ENCODE results near the gene PTBP3. TPM values are rescaled to one million over a fixed set of nuclear protein-coding genes. Genes with fewer than 3 reads are reported as not detected.
"Not testable (repeated sequence)": the region's sequence is repeated elsewhere in the genome, so short reads cannot be mapped to it uniquely, and the experiment has no call there.

PTBP3 gene
- polyA plus RNA-seq, 1 donor, result 16.3 TPM

DNA sequence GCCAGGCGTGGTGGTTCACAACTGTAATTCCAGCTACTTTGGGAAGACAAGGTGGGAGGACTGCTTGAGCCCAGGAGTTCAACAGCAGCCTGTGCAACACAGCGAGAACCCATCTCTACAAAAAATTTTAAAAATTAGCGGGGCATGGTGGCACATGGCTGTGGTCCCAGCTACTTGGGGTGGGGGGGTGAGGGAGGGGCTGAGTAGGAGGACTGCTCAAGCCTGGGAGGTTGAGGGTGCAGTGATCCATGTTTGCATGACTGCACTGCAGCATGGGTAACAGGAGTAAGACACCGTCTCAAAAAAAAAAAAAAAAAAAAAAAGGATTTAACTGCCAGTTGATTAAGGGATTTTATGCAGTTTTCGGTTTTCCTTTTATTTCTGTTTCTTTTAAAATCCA is 65.0 kb downstream of the PTBP3 start:
- DNase-seq, result no peak

DNA sequence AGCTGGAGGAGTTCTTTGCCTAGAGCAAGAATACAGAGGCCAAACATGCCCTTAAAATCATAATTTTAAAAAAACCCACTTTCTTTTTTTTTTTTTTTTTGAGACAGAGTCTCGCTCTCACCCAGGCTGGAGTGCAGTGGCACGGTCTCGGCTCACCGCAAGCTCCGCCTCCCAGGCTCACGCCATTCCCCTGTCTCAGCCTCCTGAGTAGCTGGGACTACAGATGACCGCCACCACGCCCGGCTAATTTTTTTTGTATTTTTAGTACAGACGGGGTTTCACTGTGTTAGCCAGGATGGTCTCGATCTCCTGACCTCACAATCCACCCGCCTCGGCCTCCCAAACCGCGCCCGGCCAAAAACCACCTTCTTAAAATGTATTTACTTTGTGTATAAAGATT is 66.3 kb downstream of the PTBP3 start:
- DNase-seq, result not testable (repeated sequence)

DNA sequence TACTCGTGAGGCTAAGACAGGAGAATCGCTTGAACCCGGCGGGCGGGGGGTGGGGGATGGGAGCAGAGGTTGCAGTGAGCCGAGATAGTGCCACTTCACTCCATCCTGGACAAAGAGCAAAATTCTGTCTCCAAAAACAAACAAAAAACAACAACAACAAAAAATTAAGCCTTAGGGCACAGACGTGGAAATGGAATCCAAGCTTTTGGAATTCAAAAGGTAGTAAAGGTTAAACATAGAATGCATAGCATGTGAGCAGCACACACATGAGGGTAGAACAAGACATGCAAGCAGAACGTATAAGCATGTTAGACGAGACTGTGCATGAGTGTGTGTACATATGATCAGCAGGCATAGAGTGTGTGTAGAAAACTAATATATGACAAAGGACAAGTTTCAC is 68.0 kb downstream of the PTBP3 start:
- no peak for DNase-seq

DNA sequence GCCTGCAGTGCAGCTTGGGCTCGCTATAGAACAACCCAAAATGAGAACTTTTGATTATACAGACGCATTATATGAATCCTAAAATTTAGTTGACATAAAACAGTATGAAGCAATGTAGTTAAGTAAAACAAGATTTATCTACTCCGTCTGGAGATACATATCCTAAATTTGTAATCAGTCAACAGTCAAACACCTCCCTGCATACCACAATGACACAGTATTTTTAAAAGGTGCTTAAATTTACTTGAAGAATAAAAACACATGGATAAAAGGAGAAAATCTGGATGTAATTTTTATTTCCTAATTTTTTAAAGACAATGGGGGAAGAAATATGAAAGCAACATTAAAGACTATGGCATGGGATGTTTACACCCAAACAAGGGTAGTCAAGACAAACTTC is 70.8 kb downstream of the PTBP3 start:
- DNase-seq, result no peak

DNA sequence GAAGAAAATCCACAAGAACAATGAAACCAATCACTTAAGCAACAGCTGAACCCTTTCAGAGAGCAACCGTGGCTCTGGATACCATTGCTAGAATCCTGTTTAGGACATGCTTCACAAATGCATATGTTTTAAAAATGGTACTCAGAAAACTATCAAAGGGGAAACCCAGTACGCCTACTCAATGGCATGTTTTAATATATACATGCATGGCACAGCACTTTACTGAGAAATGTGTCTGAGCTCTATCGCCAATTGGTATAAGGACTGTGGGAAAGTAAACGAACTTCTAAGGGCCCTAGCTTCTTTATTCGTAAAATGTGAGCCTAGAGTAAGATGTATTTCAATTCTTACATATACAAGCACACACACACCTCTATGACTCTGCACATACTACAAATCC is 72.3 kb downstream of the PTBP3 start:
- no peak for DNase-seq

DNA sequence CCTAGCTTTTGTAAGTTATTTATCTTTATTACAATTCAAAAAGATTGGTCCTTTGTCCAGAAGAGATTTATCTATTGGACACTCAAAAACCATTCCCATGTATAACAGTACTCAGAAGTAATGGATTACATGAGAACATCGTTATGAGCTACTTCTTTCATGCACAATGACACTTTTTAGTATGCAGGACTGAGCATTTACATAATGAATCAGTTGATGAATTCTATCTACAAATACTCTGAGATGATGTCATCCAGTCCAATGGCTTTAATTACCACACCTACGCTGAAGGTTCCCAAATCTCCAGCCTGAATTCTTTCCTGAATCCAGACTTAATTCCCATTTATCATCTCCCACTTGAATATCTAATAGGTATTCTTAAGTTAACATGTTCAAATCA is 75.3 kb downstream of the PTBP3 start:
- no peak for DNase-seq

DNA sequence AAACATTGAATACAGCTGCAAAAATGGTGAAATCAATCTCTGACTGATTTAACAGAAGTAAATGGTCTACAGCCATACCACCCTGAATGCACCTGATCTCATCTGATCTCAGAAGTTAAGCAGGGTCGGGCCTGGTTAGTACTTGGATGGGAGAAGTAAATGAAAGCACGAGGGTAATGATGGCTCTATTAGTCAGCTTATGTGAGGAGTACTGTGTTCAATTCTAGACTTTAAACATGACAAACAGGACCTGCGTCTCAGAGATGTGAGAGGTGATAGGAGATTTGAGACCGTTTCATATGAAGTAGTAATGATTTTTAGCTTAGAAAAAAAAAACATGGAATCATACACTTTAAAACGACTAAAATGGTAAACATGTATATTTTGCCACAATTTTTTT is 81.2 kb downstream of the PTBP3 start:
- no peak for DNase-seq

DNA sequence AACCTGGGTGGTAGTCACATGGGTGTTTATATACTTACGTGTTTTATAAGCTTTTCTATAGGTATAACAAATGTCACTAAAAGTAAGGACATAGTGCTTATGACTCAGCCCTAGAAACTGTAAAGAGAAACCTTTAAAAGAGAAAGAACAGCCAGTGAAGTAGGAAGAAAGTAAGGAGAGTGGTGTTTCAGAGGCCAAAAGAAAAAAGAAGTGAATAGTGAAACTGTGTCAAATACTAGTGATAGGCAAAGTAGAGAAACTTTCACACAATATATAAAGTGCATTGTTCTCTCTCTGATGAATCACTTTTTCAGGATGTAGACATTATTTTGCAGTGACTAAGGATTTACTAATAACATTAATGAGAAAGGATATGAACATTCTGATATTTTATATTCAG is 84.1 kb downstream of the PTBP3 start:
- DNase-seq, result no peak

DNA sequence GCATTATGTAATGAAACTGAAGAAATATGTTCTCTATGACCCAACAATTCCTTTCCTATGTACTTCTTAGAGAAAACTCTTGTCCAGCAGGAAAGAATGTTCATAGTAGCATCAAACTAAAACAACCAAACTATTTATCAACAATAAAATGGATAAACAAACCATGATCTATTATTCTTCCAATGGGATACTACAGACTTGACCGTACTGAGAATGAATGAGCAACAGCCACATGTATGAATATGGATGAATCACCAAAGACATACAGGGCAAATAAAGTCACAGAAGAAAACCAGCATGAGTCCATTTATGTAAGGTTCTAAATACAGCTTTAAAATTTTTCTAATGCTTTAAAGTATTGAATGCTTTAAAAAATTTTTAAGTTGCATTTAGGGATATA is 84.7 kb downstream of the PTBP3 start:
- DNase-seq, result no peak

DNA sequence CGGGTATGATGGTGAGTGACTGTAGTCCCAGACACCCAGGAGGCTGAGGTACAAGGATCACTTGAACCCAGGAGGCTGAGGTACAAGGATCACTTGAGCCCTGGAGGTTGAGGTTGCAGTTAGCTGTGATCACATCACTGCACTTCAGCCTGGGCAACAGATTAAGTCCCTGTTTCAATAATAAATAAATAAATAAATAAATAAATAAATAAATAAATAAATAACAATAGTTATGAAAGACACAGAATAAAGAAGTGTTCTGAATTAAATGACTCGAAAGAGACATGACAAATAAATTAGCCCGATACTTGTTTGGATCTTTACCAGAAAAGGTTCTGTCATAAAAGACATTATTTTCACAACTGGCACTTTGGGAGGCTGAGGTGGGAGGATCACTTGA is 86.3 kb downstream of the PTBP3 start:
- DNase-seq, result no peak

DNA sequence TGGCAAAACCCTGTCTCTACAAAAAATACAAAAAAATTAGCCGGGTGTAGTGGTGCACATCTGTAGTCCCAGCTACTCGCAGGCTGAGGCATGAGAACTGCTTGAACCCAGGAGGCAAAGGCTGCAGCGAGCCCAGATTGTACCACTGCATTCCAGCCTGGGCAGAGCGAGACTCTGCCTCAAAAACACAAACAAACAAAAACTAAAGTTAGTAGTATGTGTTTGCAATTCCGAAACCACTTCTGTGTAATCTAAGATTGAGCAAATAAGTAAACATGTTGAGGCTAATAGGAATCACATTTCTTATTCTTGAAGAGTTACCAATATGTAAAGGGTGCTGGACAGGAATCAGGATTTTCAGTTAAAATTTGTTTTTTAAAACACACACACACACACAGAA is 88.3 kb downstream of the PTBP3 start:
- DNase-seq, result no peak

DNA sequence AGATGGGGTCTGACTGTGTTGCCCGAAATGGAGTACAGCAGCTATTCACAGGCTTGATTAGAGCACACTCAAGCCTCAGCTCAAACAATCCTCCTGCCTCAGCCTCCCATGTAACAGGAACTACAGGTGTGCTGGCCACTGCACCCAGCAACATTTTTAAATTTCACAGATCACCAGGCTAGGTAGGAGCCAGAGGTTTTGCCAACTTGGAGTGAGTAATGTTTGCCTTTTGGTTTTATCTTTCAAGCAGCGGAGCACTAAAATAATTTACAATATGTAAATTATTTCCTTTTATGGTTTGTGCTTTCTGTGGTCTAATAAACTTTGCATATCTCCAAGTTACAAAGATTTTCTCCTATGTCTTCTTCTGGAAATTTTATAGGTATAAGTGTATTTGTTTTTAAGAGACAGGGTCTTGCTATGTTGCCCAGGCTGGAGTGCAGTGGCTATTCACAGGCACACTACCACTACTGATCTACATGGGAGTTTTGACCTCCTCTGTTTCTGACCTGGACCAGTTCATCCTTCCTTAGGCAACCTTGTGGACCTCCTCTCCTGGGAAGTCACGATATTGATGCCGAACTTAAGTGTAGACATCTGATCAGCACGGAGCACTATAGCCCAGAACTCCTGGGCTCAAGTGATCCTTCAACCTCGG is 91.1 kb downstream of the PTBP3 start:
- no peak for DNase-seq

DNA sequence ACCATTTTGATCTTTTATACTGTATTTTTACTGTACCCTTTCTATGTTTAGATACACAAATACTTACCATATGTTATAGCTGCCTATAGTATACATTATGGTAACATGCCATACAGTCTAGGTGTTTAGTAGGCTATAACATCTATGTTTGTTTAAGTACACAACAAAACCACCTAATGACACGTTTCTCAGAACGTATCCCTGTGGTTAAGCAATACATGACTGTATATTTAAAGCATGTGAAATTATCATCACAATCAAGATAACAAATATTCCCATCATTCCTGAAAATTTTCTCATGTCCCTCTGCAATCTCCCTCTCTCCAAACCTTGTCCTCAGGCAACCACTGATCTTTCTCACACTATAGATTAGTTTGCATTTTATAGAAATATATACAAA is 91.9 kb downstream of the PTBP3 start:
- no peak for DNase-seq

DNA sequence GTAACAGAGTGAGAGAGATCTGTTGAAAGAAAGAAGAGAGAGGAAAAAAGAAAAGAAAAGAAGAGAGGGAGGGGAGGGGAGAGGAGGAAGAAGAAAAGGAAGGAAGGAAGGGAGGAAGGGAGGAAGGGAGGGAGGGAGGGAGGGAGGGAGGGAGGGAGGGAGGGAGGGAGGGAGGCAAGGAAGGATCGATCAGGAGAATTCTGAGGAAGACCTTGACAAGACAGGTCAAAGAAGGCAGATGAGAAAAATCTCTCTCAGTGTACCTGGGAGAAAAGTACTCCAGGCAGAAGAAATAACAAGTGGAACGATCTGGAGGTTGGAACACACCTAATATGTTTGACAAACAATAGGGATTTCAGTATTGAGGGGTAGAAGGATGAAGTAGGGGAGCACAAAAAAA is 93.7 kb downstream of the PTBP3 start:
- DNase-seq, result no peak

DNA sequence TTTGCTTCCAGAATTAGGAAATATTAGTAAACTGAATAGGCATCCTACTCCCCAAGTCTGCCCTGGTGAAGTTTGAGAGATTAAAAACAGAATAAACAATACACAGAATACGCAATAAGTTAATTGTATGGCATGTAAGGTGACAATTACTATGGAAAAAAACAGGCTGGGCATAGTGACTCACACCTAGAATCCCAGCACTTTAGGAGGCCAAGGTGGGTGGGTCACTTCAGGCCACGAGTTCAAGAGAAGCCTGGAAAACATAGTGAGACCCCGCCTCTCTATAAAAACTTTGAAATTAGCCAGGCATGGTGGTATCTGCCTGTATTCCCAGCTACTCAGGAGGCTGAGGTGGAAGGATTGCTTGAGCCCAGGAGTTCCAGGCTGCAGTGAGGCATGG is 94.1 kb downstream of the PTBP3 start:
- DNase-seq, result no peak

DNA sequence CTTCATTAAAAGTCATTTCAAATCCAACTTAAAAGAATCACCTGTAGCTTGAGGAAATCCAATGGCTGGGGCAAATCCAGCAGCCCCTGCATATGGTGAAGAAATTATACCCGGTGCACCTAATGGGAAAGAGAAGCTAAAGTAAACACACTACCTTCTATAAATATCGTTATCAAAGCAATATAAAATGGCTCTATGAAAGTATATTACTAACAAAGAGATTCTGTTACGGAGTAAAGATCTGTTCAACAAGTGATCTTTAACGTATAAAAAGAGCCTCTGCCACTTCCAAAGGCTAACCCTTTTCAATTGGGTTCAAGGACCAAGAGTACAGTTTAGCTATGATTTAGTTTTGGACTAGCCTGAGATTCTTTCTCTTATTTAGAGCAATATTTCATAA is 98.6 kb downstream of the PTBP3 start:
- no peak for DNase-seq

DNA sequence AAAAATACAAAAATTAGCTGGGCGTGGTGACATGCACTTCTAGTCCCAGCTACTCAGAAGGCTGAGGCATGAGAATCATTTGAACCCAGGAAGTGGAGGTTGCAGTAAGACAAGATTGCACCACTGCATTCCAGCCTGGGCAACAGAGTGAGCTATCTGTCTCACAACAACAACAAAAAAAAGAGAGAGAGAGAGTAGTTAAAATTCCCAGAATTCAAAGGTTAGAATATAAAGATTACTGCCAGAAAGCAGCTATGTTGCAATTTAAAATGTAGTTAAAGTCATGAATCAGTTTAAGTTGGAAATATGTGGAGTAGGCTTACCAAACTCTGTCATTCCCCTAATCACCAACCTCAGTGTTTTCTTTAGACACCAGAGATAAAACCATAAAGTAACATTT is 99.7 kb downstream of the PTBP3 start:
- DNase-seq, result no peak

DNA sequence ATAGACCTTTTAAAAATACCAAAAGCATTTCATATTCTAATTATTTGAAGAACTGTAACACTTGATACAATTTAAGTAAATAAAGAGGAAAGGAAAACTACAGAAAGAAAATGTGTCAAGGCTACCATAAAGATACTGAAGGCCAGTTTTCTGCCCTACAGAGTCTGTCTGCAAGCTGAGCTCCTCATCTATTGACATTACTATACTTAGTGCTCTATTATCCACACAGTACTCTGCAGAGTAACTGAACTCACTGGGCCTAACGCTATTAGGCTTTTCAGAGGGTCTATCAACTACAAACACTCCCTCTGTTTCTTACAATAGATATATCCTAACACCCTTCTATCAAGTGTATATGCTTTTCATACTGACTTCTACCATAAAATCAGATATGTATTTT is 101.2 kb downstream of the PTBP3 start:
- DNase-seq, result no peak

DNA sequence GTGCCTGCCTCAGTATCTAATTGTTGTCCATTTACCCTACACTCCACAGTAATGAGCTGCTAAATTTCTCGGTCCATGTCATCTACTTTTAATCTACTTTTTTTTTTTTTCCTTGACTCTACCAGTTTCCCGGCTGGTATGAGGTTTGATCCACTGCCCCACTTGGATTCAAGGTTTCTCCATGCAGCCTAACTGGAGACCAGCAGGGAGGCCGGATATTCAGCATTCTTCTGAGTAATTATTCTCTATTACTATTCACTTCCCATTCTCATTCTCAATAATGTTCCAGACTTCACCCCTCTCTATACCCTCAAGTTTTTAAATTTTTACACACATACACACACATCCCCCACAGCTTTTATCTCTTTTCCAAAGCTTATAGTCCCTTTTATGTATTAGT is 107.3 kb downstream of the PTBP3 start:
- no peak for DNase-seq

DNA sequence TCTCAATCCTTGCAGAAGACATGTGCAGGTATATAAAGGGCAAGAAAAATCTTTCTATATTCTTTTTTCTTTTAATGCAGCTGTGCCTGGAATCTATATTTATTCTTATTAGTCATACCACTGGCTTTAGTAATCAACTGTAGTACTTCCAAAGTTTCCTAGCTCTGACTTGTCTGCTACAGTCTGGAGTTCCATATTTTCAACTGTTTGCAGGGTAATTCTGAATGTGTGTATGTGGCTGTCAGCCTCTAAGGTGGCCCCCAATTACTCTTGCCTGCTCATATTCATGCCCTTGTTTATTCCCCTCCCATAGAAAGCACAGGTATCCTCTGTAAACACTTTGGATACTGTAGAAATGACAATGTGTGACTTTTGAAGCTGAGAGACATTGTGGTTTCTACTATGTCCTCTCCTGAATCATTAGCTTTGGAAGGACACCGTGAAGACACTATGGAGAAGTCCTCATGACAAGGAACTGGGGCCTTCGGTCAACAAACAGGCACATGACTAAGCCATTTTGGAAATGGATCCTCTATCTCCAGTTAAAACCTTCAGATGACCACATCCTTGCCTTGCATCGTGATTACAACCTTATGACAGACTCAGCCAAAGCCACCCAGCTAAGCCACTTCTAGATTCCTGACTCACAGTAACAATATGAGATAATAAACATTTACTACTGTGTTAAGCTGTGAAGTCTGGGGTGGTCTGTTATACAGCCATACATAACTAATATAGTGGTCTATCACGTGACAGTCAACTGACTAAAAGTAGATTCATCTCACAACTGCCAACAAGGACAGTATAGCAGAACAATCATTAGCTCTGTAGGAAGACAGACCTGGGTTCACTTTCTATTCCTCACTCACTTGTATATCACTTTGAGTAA is 108.8 kb downstream of the PTBP3 start:
- no peak for DNase-seq

DNA sequence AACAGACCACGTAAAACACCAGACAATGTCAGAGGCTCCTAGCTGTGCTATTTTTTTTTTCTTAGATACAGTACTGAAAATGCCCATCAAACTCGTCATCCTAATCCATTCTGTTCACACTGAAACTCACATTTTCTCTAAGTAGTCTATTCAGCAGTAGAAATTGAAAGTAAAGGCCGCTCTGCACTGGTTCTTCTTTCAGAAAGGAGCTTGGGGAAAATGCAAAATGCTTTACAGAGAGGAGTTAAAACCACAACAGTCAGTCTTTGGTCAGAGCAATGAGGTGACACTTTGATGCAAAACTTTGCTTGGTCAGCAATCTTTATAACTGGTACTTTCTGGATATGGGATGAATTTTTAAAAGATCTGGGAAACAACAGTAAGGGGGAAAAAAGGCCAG is 114.5 kb downstream of the PTBP3 start:
- DNase-seq, result no peak

DNA sequence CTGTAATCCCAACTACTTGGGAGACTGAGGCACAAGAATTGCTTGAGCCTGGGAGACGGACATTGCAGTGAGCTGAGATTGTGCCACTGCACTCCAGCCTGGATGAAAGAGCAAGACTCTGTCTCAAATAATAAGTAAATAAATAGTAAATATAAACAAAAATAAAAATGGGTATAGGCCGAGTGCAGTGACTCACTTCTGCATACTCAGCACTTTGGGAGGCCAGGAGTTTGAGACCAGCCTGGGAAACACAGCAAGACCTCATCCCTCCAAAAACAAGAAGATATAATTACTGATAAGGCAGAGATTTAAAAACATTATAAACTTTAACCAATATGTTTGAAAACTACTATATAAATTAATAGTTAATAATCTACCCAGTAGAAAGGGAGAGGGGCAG is 120.5 kb downstream of the PTBP3 start:
- DNase-seq, result no peak

DNA sequence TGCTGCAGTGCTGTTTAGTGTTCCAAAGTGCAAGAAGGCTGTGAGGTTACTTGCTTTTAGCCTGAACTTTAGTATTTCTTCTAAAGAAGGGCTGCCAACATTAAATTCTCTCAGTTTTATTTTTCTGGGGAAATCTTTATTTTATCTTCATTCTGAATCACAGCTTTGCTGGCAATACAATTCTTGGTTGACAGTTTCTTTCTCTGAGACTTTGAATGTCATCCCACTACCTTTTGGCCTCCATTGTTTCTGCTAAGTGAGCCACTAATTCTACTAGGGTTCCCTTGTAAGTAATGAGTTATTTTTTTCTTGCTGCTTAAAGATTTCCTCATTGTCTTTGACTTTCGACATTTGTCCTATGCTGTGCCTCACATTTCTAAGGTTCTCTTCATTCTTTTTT is 126.0 kb downstream of the PTBP3 start:
- DNase-seq, result no peak

DNA sequence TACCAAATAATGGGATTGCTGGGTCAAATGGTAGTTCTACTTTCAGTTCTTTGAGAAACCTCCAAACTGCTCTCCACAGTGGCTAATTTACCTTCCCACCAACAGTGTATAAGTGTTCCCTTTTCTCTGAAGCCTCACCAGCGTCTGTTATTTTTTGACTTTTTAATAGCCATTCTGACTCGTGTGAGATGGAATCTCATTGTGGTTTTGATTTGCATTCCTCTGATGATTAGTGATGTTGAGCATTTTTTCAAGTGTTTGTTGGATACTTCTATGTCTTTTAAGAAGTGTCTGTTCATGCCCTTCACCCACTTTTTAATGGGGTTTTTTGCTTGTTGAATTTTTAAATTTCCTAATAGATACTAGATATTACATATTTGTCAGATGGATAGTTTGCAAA is 129.9 kb downstream of the PTBP3 start:
- DNase-seq, result no peak

DNA sequence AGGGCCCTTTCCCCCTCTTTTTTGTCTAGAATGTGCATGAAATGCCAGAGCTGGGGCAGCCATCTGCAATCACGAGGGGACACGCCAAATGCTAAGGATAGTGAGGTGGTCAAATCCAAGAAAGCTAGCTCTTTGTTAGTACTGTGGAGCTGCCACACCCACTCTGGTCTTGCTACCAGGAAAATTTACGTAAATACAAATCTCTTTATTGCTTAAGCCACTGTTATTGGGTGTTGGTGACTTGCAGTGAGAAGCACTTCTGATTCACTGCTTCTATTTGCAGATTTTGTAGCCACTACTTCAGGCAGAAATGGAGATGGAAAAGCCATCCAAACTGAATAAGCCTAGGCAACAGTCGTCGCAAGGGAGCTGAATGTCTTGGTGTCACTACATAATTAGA is 132.7 kb downstream of the PTBP3 start:
- no peak for DNase-seq

All from hindlimb muscle (tissue), 1 donor.